Fibroblast of lung (primary cell): ENCODE data around the gene TBC1D23. TPM values are rescaled to one million over a fixed set of nuclear protein-coding genes. Genes with fewer than 3 reads are reported as not detected.
A peak's percentile ranks its signal among the peaks of the same experiment; 100 is the strongest.

ENCODE experiments used
- DNase-seq, 2 donors: peaks; one replicate each; pipeline versions ENCODE4 v3.0.0 to v3.0.0-alpha.2; 2010; ENCODE audit warnings: low read depth in 2 of 2
- H2AFZ ChIP-seq: 2 replicates; pipeline ENCODE4 v1.5.1; 2012; ENCODE audit warnings: low read length, control low read depth, inconsistent platforms
- H3K27ac ChIP-seq: 2 replicates; pipeline ENCODE4 v1.5.1; 2011; ENCODE audit warnings: low read length, control low read depth; ENCODE audit not compliant: insufficient read depth
- H3K27me3 ChIP-seq: 2 replicates; pipeline ENCODE4 v1.5.1; 2011; ENCODE audit warnings: mild to moderate bottlenecking, low read length; ENCODE audit not compliant: control insufficient read depth, insufficient read depth
- H3K36me3 ChIP-seq: 2 replicates; pipeline ENCODE4 v1.5.1; 2011; ENCODE audit warnings: low read length; ENCODE audit not compliant: control insufficient read depth, insufficient read depth
- H3K4me1 ChIP-seq: 2 replicates; pipeline ENCODE4 v1.5.1; 2011; ENCODE audit warnings: low read length; ENCODE audit not compliant: control insufficient read depth, insufficient read depth; ENCODE audit errors: extremely low read depth
- H3K4me2 ChIP-seq: 2 replicates; pipeline ENCODE4 v1.5.1; 2011; ENCODE audit warnings: low read length, control low read depth; ENCODE audit not compliant: insufficient read depth; ENCODE audit errors: extremely low read depth
- H3K4me3 ChIP-seq, 4 experiments: fragments of 200-600 bp in 1 of 4; sonication (generic) in 1 of 4; replicated peaks in 1 of 4; 2 replicates each; pipeline ENCODE4 v1.5.1; 2011 to 2016; ENCODE audit warnings: low read length in 4 of 4, low read depth in 3 of 4, mild to moderate bottlenecking in 3 of 4, control low read depth in 2 of 4, inconsistent platforms in 1 of 4, mixed read lengths in 1 of 4; ENCODE audit not compliant: insufficient read depth in 1 of 4; ENCODE audit errors: control extremely low read depth in 1 of 4
- H3K79me2 ChIP-seq: 2 replicates; pipeline ENCODE4 v1.5.1; 2012; ENCODE audit warnings: mild to moderate bottlenecking, low read length, inconsistent platforms; ENCODE audit not compliant: control insufficient read depth, insufficient read depth
- H3K9ac ChIP-seq: 2 replicates; pipeline ENCODE4 v1.5.1; 2011; ENCODE audit warnings: mild to moderate bottlenecking, low read length, control low read depth; ENCODE audit not compliant: insufficient read depth
- H3K9me3 ChIP-seq: 2 replicates; pipeline ENCODE4 v1.5.1; 2012; ENCODE audit warnings: low read depth, low read length; ENCODE audit not compliant: control insufficient read depth, insufficient read depth
- H4K20me1 ChIP-seq: 2 replicates; pipeline ENCODE4 v1.5.1; 2011; ENCODE audit warnings: low read length; ENCODE audit not compliant: control insufficient read depth, insufficient read depth; ENCODE audit errors: extremely low read depth
- CTCF ChIP-seq, 2 donors: IDR thresholded peaks in 1 of 2; conservative IDR thresholded peaks in 1 of 2; 1 replicate in 1 of 2; 2 replicates in 1 of 2; pipeline ENCODE4 v1.5.1; 2011 to 2012; ENCODE audit warnings: low read length in 2 of 2, control low read depth in 1 of 2, inconsistent platforms in 1 of 2, low read depth in 1 of 2, mild to moderate bottlenecking in 1 of 2
- EZH2 ChIP-seq: IDR thresholded peaks from 2 replicates; pipeline ENCODE4 v1.5.1; 2012; ENCODE audit warnings: low read length, control low read depth, mild to moderate bottlenecking; ENCODE audit errors: missing control alignments
- polyA minus RNA-seq: library from RNA; depleted of rRNA, polyadenylated mRNA; stranded (reverse); fragments of >200 nt; gene quantifications from 2 replicates; pipeline ENCODE4 v1.2.3, GENCODE V29; 2011; ENCODE audit warnings: low replicate concordance
- polyA plus RNA-seq, 2 donors: library from polyadenylated mRNA; depleted of rRNA in 1 of 2; stranded (reverse) in 1 of 2; unstranded in 1 of 2; fragments of >200 nt; gene quantifications; 2 replicates each; pipeline ENCODE4 v1.2.1, GENCODE V29; 2011 to 2012; ENCODE audit warnings: missing spikeins in 1 of 2
- total RNA-seq: library from RNA; depleted of rRNA; stranded (reverse); fragments of >200 nt; gene quantifications from 2 replicates; pipeline ENCODE4 v1.2.1, GENCODE V29; 2014

The TBC1D23 gene
- total RNA-seq: 80.1 and 121 TPM in 2 replicates
- 54.9 and 55.7 TPM in 2 replicates for polyA plus RNA-seq
- 33.9 and 35.2 TPM in 2 replicates for polyA plus RNA-seq (2012)
- 8.2 and 12.6 TPM in 2 replicates for polyA minus RNA-seq

- peaks cover 13% of the 10 kb centered on the region for H3K4me1 ChIP-seq
- H3K27me3 ChIP-seq: no peaks in the 10 kb centered on the region
- peak within 1 kb of the TSS; percentile 98 for H3K9ac ChIP-seq
- TF ChIP-seq EZH2: no peak
- H3K36me3 ChIP-seq: no peaks in the 10 kb centered on the region
- H2AFZ ChIP-seq: peak within 1 kb of the TSS; percentile 76
- H4K20me1 ChIP-seq: no peaks in the 10 kb centered on the region
- peak; percentile 100 for DNase-seq
- peaks cover 49% of the 10 kb centered on the region for H3K79me2 ChIP-seq
- H3K4me3 ChIP-seq: peak within 1 kb of the TSS; percentile 89 to 92 (median 90)
- no peaks in the 10 kb centered on the region for H3K9me3 ChIP-seq
- H3K27ac ChIP-seq: peak within 1 kb of the TSS; percentile 99
- peak within 1 kb of the TSS; percentile 88 for H3K4me2 ChIP-seq
Measured at GRCh38 chr3:100260685-100261484, at the start of gene TBC1D23. Gene TBC1D23, plus strand, starts transcription at chr3:100260992. Its CDS starts 27 bp downstream, at chr3:100261019.

DNA sequence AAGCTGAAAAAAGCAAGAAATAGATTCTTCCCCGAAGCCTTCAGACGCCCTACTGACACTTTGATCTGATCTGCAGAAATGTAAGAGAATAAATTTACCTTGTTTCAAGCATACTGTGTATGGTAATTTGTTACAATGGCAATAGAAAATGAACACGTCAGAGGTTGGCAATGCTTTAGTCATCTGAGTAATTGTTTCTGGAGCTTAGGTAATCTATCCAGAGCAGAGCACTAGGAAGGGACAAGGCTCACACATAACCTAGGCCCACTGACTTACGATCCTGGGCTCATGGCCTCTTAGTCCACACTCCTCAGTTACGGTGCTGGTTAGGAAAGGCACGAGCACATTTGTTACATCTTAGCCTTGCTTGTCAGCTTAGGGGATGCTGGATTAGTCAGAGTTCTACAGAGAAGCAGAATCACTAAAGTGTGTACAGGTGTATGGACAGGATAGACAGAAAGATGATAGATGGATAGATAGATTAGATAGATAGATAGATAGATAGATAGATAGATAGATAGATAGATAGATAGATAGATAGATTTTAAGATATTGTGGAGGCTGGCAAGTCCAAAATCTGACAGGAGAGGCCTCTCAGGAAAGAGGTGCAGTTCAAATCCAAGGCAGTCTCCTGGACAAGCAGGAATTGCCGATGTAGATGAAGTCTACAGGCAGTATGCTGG is 46.8 kb upstream of the TBC1D23 start:
- peak; percentile 9 to 89 for DNase-seq

GRCh38 chr3:100214574-100214964 is 46.2 kb upstream of the TBC1D23 start:
- Histone ChIP-seq H3K4me3 (no peak overlapping the region), H3K27me3 (no peaks in the 10 kb centered on the region), H3K36me3 (no peaks in the 10 kb centered on the region), H3K79me2 (no peaks in the 10 kb centered on the region), H3K4me1 (peaks cover 8% of the 10 kb centered on the region), H3K9ac (no peak overlapping the region), H3K27ac (no peak overlapping the region), H2AFZ (no peak overlapping the region), H3K4me2 (no peak overlapping the region), H4K20me1 (no peaks in the 10 kb centered on the region), H3K9me3 (no peaks in the 10 kb centered on the region)
- TF ChIP-seq CTCF (conservative IDR thresholded peaks at IDR 0.05 in 1 of 2, IDR thresholded peaks at IDR 0.05 in 1 of 2; ENCODE audit: low read depth in 1 of 2, low read length in 2 of 2) (no peak), EZH2 (no peak)
- DNase-seq: no peak

More for the DNA sequence above, 46.8 kb upstream of the TBC1D23 start:
- no peaks in the 10 kb centered on the region for H3K79me2 ChIP-seq
- H3K9me3 ChIP-seq: no peaks in the 10 kb centered on the region
- H3K4me1 ChIP-seq: peaks cover 8% of the 10 kb centered on the region
- H3K9ac ChIP-seq: no peak overlapping the region
- H2AFZ ChIP-seq: no peak overlapping the region
- TF ChIP-seq EZH2: no peak
- TF ChIP-seq CTCF (conservative IDR thresholded peaks at IDR 0.05 in 1 of 2, IDR thresholded peaks at IDR 0.05 in 1 of 2; ENCODE audit: low read depth in 1 of 2, low read length in 2 of 2): no peak
- H3K27me3 ChIP-seq: no peaks in the 10 kb centered on the region
- no peaks in the 10 kb centered on the region for H4K20me1 ChIP-seq
- no peak overlapping the region for H3K4me2 ChIP-seq
- H3K36me3 ChIP-seq: no peaks in the 10 kb centered on the region
- no peak overlapping the region for H3K4me3 ChIP-seq
- H3K27ac ChIP-seq: no peak overlapping the region
